GM21717 (cell line): ENCODE measurements around the gene SLC9A8.
"Not testable (repeated sequence)": the region's sequence is repeated elsewhere in the genome, so short reads cannot be mapped to it uniquely, and the experiment has no call there.

Experiments used
- ATAC-seq: cut with Tn5 transposase; IDR thresholded peaks from one replicate; pipeline ENCODE4 v1.9.1; 2021; ENCODE audit warnings: mild to moderate bottlenecking, moderate library complexity; ENCODE audit not compliant: unreplicated experiment

SLC9A8 gene

GRCh38 chr20:49786668-49787370, 25.8 kb upstream of the SLC9A8 start:
- ATAC-seq: no peak

- ATAC-seq: no peak
These were observed 25.0 kb upstream of the SLC9A8 start for GRCh38 chr20:49787371-49788357.

- no peak for ATAC-seq
These were observed 22.4 kb upstream of the SLC9A8 start for GRCh38 chr20:49790077-49790798.

- no peak for ATAC-seq
These were observed 21.5 kb upstream of the SLC9A8 start for GRCh38 chr20:49791165-49791564.

- ATAC-seq: no peak
These were observed 20.6 kb upstream of the SLC9A8 start for GRCh38 chr20:49792006-49792405.

- no peak for ATAC-seq
These were observed 20.0 kb upstream of the SLC9A8 start for GRCh38 chr20:49792611-49793010.

GRCh38 chr20:49794336-49795134, 18.1 kb upstream of the SLC9A8 start:
- ATAC-seq: no peak

- ATAC-seq: no peak
These were observed 17.5 kb upstream of the SLC9A8 start for GRCh38 chr20:49795135-49795424.

GRCh38 chr20:49796600-49797343, 15.9 kb upstream of the SLC9A8 start:
- no peak for ATAC-seq

- no peak for ATAC-seq
These were observed 15.3 kb upstream of the SLC9A8 start for GRCh38 chr20:49797344-49797615.

GRCh38 chr20:49798718-49799117, 13.9 kb upstream of the SLC9A8 start:
- ATAC-seq: no peak

- ATAC-seq: no peak
These were observed 12.9 kb upstream of the SLC9A8 start for GRCh38 chr20:49799698-49800097.

- ATAC-seq: no peak
These were observed 9.2 kb upstream of the SLC9A8 start for GRCh38 chr20:49803418-49803817.

GRCh38 chr20:49804364-49804763, 8.3 kb upstream of the SLC9A8 start:
- ATAC-seq: no peak

GRCh38 chr20:49805224-49805876, 7.3 kb upstream of the SLC9A8 start:
- not testable (repeated sequence) for ATAC-seq

- ATAC-seq: no peak
These were observed 3.9 kb upstream of the SLC9A8 start for GRCh38 chr20:49808753-49809152.

GRCh38 chr20:49809803-49810359, 2.7 kb upstream of the SLC9A8 start:
- no peak for ATAC-seq

- no peak for ATAC-seq
These were observed 2.0 kb upstream of the SLC9A8 start for GRCh38 chr20:49810491-49811190.
